HG02623 (cell line): ENCODE data around the gene ATPAF2.

Source experiments
- ATAC-seq: cut with Tn5 transposase; IDR thresholded peaks from one replicate; pipeline ENCODE4 v1.9.1; 2021; ENCODE audit warnings: moderate library complexity; ENCODE audit not compliant: unreplicated experiment

ATPAF2 gene

DNA sequence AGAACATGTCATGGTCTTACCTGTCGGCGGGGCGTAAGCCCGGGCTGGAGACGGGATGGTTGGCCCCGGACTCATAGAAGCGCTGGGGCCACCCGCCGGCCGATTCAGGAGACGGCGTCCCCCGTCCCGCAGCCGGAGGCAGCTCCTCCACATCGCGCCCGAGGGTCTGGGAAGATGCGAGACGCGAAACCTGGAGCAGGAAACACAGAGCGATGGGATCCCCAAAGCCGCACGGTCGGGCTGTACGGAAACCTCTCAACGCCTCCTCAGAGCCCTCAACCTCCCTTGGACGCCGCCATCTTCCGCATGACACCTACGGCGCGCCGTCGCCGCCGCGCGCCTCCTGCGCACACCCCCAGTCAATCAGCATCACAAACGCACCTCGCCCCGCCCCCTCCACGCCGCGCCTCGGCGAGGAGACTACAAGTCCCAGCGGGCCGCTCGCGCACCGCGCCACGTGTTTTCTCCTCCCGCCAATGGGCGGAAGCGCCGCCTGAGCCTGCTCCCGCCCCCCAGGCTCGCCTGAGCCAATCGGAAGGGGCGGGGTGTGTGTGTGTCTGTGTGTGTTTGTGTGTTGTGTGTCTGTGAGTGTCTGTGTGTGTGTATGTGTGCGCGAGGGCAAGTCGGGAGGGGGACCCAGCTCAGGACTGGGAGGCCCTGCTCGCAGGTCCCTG is at the start of gene ATPAF2, which contains the start of gene GID4:
Gene ATPAF2 (minus strand): TSS at position 308 of the 674 bp plus-strand sequence. CDS start 155 bp downstream, at position 153.
Gene GID4 (plus strand): TSS at position 548 of the 674 bp plus-strand sequence. CDS start 57 bp downstream, at position 605.
- peak; percentile 85 for ATAC-seq

DNA sequence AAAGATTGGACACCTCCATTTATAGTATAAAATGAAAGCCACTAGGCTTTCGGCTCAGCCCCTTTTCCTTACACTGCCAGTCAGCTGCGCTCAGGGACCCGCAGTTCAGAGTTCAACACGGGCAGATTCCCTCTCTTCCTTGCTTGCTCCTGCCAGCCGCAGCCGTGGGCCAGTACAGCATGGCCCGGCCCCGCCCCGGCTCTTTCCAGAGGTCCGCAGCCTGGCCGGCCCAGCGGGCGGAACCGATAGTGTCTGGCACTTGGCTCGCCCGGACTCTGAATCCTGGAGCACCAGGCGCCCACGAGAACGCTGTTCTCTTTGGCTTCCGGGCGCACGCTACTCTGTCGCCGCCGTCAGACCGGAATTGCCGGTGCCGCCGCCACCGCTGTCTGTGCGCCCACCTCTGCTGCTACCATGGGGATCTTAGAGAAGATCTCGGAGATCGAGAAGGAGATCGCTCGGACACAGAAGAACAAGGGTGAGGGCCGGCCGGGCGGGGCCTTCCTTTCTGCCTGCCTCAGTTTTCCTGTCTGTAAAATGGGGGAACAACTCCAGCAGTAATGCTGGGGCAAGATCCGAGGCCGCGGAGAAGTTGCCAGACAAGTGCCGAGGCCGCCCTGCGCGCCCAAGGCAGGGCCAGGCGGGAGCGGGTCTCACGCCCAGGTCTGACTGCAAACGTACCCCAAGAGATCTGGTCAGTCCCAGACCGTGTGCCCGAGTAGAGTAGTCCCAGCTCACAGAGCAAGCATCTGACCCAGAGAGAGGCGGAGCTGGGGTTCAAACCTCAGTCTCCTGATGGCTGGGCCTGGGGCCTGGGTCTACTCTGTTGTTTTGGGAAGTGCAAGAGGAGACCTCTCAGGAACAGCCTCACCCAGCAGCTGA is 48.9 kb upstream of the ATPAF2 start, which contains the start of gene DRG2:
Gene DRG2 (plus strand): TSS at position 339 of the 882 bp plus-strand sequence. CDS start 76 bp downstream, at position 415.
- peak; percentile 77 for ATAC-seq

DNA sequence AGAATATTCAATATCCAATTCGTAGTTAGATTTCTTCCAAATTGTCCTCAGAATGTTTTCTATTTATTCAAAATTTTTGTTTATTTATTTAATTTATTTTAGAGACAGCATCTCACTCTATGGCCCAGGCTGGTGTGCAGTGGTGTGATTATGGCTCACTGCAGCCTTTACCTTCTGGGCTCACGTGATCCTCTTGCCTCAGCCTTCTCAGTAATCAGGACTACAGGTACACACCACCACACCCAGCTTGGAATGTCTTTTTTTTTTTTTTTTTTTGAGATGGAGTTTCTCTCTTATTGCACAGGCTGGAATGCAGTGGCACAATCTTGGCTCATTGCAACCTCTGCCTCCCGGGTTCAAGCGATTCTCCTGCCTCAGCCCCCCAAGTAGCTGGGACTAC is 45.3 kb upstream of the ATPAF2 start:
- no peak for ATAC-seq

DNA sequence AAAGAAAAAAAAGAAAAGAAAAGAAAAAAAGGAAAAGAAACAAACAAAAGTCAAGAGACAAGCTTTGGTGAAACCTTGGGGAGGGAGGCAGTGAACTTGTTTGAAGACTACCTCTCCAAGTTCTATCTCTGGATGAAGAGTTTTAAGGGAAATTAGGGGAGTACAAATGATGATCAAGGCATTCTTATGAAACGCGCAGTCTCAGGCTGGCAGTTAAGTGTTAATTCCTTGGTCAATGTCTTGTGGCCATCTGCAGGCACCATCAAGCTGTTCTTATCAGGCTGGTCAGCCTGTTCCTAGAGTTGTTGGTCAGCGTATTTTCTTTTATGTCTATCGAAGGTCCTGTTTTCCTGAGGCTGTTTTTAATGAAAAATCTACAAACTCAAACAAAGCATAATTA is 40.6 kb upstream of the ATPAF2 start:
- ATAC-seq = no peak

DNA sequence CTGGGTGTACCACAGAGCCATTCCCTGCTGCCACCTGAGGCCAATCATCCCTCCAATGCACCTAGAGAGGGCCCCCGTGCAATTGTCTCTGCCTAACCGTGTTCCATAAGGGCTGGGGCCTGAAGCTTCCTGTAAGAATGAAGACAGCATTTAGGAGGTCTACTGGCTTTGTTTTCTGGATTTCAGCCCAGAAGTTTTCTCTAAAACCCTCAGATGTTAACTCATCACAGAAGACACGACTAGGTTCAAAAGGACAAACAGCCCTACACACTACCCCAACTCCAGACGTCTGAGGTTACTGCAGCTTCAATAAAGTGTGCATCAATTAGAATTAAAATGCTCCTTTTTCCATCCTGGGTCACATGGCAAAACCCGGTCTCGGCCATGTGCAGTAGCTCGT is 38.0 kb upstream of the ATPAF2 start:
- ATAC-seq = no peak

DNA sequence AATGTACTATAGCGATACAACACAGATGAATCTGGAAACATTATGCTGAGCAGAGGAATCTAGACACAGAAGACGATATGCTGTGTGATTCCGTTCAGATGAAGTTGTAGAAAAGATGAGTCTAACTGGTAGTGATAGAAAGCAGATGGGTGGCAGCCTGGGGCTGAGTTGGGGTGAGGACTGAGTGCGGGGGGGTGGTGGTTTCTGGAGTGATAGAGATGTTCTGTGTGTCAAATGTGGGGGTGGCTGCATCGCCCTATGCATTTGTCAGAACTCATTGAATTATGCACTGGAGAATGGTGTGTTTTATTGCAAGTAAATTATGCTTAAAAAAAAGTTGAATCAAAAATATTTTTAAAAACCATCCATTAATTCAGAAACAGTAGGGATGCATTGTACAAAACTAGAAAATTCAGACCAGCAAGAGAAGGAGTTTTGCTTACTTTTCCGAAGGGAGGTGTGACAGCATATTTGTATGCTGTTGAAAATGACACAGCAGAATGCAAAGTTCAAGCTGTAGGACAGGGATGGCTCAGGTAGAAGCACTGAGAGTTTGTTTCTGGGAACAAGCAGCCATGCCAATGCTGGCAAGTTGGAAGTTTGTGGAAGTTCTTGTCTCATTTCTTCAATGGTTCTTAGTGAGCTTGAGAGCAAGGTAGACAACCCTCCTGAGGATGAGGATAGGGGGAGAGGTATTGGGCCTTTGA is 35.8 kb upstream of the ATPAF2 start:
- no peak for ATAC-seq

DNA sequence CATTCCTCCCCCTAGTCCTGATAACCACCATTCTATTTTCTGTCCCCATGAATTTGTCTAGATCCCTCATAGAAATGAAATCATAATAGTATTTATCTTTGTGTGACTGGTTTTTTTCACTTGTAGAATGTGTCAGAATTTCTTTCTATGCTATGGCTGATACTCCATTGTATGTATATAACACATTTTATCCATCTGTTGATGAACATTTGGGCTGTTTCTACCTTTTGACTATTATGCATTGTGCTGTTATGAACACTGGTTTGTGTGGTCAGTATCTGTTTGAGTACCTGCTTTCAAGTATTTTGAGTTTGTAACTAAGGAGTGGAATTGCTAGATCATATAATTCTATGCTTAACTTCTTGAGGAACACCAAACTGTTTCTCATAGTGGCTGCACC is 32.8 kb upstream of the ATPAF2 start:
- no peak for ATAC-seq

DNA sequence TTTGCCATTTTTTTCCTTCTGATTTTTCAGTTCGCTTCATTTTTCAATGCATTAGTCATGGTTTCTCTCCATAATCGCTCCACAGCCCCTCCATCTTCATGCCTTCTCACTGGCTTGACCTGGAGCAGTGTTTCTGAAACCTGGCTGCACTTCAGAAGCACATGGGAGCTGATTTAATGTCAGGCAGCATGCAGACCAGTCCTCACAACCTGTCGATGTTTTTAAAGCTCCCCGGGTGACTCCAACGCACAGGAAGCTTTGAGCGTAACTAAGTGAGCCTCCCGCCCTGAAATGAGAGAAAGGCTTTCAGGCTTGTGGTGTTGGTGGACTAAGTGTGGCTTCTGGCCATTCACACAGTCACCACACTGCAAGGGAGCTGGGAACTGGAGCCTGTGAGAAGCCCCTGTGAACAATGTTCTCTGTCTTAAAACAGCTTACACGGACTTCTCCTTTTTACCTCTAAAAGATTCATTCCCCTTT is 31.9 kb upstream of the ATPAF2 start:
- no peak for ATAC-seq

DNA sequence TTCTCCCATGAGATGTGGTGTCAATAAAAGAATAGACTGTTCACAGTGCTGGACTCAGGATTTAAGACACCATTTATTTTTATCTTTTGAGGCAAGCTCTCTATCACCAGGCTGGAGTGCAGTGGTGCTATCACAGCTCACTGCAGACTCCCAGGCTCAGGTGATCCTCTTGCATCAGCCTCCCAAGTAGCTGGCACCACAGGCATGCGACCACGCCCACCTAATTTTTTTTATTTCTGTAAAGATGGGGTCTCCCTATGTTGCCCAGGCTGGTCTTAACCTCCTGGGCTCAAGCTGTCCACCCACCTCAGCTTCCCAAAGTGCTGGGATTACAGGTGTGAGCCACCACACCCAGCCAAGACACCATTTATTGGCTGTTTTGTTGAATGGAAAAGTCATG is 30.1 kb upstream of the ATPAF2 start:
- ATAC-seq = no peak

DNA sequence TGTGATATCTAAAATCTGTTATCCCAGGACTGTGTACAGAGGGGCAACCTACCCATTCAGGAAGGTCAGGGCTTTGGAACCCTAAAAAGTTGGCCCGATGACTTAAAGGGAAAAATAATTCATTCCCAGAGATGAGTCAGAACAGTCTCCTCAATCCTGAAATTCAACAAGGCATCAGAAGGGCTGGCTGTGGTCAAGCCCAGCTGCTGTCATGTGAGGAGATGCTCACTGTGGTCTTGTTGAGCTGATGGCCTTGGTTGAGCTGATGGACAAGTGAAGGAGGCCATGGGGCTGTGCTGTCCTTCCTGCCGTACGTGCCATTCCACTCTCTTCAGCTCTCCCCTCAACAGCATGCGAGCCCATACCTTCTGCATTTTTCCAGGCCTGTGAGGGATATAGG is 27.9 kb upstream of the ATPAF2 start:
- ATAC-seq = no peak

DNA sequence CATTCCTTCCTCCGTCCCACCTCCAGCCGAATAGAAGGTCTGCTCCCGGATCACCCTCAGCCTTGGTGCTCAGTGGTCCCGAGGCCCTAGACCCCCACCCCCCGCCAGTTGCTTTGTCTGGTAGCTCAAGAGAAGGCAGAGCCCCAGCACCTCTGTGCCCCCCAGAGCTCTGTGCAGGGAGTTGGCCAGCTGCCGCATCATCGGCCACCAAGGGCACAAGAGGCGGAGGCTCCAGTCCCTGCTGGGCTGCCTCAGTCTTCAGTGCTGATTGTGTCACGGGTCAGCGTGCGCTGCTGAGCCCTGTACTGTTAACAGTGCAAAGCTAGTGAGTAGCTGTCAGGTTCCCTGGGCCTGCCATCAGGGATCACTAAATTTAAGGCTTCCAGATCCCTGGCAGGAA is 26.6 kb upstream of the ATPAF2 start:
- ATAC-seq = no peak

DNA sequence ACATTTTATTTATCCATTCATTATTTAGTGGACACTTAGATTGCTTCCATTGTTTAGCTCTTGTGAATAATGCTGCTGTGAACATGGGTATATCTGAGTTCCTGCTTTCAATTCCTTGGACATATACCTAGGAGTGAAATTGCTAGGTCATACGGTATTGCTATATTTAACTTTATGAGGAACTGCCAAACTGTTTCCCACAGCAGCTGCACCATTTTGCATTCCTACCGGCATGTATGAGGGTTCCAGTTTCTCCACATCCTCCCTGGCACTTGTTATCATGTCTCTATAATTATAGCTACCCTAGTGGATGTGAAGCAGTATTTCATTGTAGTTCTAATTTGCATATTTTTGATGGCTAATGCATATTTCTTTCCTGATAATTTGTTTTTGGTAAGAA is 25.1 kb upstream of the ATPAF2 start:
- no peak for ATAC-seq

DNA sequence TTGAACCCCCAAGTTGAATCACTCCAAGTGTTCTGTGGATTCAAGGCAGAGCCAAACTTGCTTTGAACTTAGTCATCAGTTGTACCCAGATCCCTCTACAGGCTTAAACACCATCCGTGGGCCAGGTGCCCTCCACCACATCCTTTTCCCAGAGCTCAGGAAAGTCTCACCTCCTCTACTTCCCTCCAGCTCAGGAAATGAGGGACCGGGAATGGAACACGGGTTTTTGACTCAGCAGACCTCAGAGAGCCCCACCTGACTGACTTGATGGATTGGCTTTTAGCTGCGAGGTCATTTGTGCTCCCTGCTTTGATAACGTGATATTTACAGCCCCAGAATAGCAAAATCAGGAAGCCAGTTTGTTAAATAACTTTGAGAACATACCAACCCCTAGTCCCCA is 20.3 kb upstream of the ATPAF2 start:
- ATAC-seq = no peak

DNA sequence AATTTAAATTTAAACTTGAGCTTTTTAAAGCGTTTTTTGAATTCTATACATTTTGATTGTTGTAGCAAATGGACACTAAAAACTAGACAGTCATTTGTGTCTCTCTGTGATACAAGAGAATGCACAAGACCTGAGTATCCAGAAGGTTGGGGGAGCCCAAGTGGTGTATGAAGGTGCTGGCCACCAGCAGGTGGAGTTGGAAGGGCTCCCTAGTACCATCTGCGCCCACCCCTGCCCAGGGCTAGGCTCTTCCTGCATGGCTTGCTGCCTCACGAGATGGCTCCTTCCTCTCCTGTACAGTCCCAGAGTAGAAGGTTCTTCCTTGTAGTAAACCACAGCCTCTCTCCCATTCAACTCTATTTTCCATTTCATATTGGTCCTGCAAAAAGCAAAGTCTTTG is 17.2 kb upstream of the ATPAF2 start:
- no peak for ATAC-seq

DNA sequence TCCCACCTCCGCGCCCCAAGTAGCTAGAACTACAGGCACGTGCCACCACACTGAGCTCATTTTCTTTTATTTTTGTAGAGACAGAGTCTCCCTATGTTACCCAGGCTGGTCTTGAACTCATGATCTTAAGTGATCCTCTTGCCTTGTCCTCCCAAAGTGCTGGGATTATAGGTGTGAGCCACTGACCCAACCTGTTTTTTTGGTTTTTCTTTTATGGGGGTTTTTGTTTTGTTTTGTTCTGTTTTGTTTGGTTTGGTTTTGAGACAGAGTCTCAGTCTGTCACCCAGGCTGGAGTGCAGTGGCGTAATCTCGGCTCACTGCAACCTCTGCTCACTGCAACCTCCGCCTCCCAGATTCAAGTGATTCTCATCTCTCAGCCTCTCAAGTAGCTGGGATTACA is 16.6 kb upstream of the ATPAF2 start:
- no peak for ATAC-seq

DNA sequence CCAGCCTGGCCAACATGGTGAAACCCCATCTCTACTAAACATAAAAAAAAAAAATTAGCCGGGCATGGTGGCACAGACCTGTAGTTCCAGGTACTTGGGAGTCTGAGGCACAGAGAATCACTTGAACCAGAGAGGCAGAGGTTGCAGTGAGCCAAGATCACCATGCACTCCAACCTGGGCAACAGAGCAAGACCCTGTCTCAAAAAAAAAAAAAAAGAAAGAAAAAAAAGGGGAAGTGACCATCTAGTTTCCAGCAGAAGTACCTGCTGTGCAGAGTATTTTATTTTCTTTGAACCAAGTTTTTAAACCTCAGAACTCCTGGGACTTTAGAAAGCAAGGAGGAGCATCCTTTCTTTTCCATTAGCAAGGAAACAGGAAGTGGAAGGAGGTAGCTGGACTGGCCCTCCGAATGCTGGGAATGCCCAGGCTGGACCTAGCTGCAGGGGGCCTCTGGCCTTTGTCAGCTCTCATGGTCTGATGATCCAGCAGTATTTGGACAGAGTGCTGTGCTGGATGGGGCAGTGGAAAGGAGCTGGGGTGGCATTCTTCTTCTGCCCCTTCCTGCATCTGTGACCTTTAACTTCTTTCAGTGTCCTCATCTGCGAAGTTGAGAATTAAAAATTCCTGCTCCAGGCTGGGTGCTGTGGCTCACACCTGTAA is 6.9 kb upstream of the ATPAF2 start:
- no peak for ATAC-seq

DNA sequence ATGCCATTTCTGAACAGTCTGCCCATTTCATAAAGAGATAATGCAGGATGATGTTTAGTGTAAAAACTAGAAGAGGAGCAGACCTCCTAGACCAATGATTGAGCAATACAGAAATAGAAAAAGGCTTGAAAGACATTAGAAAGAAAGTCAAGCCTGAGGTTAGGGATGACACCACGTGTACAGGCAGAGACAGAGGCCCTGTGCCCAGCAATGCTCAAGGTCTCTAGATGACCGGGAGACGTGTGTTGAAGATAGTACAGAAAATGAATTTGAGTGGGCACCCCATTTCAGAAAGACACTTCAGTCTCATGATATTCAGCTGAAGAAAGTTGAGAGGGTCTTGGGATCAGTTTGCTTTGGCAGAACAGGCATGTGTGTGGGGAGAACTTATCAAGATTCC is 5.6 kb upstream of the ATPAF2 start:
- no peak for ATAC-seq

DNA sequence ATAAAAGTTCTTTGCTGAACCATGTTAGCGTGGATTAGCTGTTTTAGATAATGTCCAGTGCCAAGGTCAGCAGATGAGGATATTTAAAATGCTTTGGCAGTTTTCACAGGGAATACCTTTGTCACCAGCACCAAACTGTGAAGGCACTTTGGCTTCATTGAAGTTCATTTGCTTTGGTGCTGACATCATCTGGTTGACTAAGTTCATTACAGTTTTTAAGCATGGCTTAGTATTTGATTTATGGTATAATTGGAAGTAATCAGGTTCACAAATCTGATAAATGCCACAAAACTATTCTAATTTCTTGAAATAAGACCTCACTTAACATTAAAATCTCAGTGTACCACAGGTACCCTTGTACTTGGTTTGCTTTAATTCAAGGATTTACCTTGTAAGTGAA is 4.5 kb upstream of the ATPAF2 start:
- ATAC-seq = no peak

DNA sequence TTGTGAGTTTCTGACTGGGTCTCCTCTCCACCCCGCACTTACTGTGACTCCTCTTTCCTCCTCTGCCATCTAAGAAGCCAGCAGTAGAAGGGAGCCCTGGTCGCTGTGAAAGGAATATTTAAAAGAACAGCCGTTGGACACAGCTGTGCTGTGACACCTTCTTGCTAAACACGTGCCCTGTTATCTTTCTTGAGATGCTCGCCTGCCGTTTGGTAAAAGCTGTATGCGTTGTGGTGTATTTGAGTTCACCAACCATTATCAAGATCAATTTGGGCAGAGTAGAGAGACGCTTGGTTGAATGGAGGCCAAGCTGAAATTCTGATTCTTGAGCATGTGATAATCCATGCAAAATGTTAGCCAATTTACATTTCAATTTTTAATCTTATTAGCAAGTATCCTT is 4.0 kb upstream of the ATPAF2 start:
- ATAC-seq = no peak

DNA sequence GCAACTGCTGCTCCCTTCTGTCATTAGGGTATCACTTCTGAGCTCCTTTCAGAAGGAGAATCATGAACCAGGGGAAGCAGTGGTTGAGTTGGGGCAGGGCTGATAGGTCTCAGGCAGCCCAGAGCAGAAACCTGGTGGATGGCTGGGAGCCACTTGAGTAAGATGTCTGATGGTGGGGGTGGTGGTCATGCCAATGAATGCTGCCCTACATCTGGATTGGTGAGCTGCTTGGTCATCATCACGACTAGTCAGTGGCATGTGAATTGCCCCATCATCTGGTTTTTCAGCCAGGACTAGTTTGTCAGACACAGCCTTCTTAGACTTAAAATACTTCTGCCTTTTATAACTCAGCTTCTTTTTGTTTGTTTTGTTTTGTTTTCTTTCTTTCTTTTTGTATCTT is 2.8 kb upstream of the ATPAF2 start:
- no peak for ATAC-seq
